HG03066 (cell line): Measurements from ENCODE around the gene TRIM72.
"Not testable (repeated sequence)": the region's sequence is repeated elsewhere in the genome, so short reads cannot be mapped to it uniquely, and the experiment has no call there.

Experiments used
- ATAC-seq: cut with Tn5 transposase; IDR thresholded peaks from one replicate; pipeline ENCODE4 v1.9.1; 2021; ENCODE audit warnings: low read depth; ENCODE audit not compliant: unreplicated experiment

TRIM72 gene

DNA sequence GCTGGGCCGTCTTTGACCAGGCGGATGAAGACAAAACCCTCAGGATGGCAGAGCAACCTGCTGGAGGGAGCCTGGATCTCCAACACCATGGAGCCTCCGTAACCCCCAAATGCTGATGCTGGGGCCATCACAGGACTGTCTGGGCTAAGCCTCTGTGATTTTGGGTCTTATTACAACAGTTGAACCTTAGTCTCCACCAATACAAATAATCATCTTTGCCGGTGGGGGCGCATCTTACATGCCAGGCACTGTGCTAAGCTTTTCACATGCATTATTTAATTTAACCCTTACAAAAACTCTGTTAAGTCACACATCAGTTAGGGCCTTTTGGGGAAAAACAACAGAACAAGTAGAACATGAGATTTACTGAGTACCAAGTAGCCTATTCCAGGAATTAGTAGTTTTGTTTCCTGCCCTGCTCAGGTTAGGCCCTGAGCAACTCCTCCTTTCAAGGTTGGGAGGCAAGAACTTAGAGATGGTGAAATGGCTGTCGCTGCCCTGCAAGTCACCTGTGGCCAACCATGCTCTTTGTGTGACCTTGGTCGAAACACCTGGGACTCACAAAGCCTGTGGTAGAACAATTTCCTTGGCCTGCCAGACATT is 37.0 kb downstream of the TRIM72 start:
- no peak for ATAC-seq

DNA sequence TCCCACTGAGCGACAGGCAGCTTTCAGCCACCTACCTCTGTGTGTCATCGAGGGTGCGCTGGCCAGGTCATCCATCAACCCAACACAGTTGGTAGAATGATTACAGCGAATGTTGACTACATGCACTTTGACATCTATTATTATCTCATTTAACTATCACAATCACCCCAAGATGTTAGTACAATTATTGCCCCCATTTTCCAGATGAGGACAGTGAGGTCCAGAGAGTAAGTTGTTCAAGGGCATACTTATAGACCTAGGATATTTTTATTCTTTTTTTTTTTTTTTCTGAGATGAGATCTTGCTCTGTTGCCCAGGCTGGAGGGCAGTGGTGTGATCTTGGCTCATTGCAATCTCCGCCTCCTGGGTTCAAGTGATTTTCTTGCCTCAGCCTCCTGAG is 37.5 kb downstream of the TRIM72 start:
- ATAC-seq = no peak

DNA sequence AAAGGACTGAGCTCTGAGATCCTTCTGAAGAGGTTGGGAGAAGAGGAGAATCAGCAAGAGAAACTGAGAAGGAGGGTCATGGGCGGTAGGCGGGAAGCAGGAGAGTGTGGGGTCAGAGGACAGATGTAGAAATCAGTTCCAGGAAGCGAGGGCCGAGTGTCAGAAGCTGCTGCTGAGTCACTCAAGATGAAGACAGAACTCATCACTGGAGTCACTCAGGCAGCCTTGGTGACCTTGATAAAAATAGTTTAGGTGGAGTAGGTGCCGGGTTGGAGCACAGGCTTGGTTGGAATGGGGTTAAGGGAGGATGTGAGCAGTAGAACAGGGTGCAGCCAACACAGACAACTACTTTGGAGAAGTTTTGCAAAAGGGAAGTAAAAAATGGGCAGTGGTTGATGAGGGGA is 39.7 kb downstream of the TRIM72 start:
- no peak for ATAC-seq

DNA sequence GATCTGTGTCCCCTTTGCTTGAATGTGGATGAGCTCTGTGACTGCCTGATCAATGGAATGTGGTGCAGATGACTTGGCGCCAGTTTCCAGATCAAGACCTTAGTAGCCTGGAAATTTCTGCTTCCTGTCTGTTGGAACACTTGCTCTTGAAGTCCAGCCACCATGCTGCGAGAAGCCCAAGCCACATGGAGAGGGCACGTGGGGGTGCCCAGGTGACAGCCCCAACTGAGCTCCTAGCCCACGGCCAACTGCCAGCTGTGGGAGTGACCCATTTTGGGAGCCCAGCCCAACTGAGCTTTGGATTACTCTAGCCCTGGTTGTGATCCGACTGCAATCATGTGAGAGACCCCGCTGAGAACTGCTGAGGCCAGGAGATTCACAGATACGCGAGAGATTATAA is 42.5 kb downstream of the TRIM72 start:
- ATAC-seq = no peak

DNA sequence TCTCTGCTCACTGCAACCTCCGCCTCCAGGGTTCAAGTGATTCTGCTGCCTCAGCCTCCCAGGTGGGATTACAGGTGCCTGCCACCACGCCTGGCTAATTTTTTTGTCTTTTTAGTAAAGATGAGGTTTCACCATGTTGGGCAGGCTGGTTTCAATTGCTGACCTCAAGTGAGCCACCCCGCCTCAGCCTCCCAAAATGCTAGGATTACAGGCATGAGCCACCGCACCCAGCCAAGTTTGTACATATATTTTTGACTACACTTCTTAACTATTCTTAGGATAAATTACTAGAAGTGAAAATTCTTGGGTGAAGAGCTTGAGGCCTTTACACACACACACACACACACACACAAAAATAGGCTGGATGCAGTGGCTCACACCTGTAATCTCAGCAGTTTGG is 44.4 kb downstream of the TRIM72 start:
- no peak for ATAC-seq

DNA sequence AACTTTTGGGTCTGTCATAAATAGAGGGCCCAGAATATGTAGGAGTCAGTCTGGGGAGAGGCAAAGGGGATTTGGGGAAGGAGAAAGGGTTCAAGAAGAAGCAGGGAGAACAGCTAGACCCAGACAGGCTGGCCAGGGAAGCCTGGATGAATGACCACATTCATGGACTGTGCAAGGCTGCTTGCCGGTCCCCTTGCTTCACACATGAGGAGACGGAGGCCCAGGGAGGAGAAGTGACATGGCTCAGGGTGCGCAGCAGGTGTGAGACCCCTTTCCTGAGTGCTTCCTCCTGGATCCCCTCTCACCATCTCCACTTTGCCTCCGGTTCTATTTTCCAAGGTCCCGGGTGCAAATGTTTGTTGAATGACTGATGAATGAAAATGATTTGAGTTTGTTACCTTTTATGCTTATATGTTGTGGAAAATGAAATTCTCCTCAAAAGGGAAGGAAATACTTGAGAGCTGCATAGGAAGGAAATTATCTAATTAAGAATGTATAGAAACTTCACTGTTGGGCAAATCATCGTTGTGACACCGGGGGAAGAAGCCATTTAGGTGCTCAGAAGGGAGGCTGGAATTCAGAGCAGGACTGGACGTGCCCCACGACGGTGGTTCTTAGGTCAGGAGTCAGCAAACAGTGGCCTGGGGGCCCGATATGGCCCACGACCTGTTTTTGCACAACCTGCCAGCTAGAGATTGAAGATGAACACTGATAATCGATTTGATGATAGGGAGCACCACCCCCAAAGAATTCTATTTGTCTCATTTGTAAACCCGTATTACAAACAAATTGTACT is 46.4 kb downstream of the TRIM72 start:
- ATAC-seq = no peak

DNA sequence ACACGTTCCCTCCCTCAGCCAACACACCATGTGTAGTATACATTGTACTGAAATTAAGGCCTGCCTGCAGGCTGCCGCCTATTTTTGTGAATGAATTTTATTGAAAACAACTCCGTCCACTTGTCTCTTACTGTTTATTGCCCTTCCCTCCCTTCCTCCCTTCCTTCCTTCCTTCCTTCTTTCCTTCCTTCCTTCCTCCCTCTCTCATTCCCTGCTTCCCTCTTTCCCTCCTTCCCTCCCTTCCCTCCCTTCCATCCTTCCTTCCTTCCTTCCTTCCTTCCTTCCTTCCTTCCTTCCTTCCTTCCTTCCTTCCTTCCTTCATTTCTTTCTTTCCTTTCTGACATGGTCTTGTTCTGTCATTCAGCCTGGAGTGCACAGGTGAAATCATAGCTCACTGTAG is 48.2 kb downstream of the TRIM72 start:
- no peak for ATAC-seq

DNA sequence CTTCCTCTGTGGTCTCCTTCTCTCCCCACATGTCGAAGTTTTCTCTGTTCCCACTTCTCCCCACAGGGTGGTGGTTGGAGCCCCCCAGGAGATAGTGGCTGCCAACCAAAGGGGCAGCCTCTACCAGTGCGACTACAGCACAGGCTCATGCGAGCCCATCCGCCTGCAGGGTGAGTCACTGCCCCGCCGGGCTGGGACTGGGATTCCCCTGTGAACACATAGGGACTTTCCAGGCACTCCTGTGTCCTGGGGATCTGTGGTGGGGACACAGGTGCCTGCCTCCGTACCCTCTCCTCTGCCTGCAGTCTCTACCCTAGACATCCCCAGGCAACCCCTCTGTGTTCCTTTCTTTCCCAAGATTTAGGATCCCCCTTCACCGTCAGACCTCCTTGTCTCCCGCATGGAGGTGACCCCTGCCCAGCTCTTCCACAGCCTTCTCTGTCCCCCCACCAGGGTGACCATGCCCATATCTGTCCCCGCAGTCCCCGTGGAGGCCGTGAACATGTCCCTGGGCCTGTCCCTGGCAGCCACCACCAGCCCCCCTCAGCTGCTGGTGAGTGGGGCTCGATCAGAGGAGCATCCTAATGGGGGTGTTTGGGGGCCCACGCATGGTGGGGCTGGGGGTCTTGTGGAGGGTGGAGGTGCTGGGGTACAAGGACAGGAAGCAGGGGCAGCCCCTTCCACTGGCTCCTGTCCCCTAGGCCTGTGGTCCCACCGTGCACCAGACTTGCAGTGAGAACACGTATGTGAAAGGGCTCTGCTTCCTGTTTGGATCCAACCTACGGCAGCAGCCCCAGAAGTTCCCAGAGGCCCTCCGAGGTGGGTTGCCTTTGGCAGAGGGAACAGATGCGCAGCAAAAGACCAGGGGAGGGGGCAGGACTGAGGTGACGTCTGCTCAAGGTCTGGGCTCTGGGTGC is 51.7 kb downstream of the TRIM72 start:
- ATAC-seq = peak; percentile 89

DNA sequence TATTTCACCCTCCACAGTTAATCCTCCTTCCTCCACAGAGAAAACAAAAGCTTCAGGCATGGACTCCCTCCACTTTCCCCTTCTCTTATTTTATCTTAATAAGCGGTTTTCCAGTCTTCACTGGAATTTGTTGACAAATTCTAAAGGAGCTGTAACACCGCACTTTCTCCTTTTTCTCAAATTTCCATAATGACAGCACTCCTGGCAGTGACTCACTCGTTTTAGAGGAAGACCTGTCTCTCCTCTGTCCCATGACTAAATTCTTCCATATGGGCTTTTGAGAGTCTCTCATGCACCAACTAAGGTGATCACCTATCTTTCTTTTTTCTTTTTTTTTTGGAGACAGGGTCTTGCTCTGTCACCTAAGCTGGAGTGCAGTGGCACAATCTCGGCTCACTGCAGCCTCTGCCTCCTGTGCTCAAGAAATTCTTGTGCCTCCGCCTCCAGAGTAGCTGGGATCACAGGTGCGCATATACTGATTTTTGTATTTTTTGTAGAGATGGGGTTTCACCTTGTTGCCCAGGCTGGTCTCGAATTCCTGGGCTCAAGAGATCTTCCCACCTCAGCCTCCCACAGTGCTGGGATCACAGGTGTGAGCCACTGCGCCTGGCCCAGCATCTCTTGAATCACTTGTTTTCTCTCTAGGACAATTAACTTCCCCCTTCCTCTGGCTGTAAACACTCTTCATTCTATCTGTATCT is 53.6 kb downstream of the TRIM72 start:
- ATAC-seq = no peak

DNA sequence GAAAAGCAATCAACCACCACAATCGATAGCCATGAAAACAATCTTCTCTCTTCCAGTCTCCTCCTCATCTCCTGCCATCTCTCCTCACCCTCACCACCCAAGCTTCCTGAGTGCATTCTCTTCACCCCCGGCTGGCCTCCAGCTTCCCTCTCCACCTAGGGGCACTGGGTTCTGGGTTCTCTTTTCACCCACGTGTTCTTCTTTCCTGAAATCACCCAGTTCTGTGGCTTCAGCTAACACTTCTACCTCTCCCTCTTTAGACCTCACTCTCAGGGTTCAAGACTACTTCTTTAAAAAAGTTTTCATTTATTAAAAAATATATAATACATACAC is 54.1 kb downstream of the TRIM72 start:
- ATAC-seq = no peak

DNA sequence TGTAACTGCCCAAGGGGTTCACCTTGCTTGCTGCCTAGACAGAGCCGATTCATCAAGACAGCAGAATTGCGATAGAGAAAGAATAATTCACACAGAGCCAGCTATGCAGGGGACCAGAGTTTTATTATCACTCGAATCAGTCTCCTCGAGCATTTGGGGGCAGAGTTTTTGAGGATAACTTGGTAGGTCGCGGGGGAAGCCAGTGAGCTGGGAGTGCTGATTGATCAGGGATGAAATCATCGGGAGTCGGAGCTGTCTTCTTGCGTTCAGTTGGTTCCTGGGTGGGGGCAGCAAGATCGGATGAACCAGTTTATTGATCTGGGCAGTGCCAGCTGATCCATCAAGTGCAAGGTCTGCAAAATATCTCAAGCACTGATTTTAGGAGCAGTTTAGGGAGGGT is 55.0 kb downstream of the TRIM72 start:
- ATAC-seq = no peak

DNA sequence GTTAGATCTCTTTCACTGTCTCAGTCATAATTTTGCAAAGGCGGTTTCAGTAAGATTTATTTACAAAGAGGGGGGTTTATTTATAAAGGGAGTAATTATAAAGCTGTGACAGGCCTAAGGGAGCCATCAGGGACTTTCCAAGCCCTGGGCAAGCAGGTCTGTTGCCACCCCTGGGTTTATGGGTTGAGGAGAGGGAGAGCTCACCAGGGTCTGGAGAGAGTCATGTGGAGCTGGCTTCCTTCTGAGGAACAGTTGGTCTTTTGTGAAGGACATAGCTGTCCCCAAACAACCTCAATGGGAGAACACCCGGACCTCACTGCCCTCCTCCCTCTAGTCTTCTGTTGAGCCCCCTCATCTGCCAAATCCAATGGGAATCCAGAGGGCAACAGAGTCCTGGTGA is 55.6 kb downstream of the TRIM72 start:
- ATAC-seq = no peak

DNA sequence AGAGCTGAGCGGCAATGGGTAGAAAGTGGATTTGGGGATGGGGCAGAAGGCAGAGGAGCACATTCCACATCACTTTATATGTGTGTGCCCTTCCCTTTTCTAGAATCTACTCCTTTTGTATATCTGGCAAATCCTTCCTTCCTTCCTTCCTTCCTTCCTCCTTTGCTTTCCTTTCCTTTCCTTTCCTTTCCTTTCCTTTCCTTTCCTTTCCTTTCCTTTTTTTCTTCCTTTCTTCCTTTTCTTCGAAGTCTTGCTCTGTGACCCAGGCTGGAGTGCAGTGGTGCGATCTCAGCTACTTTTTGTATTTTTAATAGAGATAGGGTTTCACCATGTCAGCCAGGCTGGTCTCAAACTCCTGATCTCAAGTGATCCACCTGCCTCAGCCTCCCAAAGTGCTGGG is 56.1 kb downstream of the TRIM72 start:
- not testable (repeated sequence) for ATAC-seq

DNA sequence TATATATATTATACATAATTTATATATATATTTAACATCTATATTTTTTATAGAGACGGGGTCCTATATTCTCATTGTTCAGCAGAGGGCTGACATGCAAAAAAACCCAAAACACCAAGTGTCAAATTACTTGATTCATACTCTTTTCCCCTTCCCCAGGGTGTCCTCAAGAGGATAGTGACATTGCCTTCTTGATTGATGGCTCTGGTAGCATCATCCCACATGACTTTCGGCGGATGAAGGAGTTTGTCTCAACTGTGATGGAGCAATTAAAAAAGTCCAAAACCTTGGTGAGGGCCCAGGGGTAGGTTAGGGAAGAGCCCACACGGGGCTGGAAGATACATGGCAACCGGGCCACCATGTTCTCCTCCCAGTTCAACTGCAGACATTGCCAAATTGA is 56.9 kb downstream of the TRIM72 start:
- no peak for ATAC-seq

DNA sequence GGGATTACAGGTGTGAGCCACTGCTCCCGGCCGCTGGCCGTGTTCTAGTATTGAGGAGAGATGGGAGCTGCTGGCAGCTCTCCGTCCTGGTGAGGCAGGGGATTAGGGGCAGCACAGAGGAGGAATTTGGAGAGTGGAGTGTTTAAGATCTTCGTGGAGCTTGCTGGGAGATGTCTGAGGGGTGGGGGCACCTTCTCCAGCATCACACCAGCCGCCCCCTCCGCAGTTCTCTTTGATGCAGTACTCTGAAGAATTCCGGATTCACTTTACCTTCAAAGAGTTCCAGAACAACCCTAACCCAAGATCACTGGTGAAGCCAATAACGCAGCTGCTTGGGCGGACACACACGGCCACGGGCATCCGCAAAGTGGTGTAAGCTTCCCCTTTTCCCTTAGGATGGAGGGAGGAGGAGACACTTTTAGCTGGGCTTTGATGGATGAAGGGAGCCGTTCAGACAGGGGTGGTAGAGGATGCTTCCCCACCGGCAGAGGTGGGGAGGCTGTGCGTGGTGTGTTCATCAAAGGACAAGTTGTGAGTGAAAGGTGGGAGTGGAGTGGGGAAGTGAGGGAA is 57.8 kb downstream of the TRIM72 start:
- no peak for ATAC-seq

DNA sequence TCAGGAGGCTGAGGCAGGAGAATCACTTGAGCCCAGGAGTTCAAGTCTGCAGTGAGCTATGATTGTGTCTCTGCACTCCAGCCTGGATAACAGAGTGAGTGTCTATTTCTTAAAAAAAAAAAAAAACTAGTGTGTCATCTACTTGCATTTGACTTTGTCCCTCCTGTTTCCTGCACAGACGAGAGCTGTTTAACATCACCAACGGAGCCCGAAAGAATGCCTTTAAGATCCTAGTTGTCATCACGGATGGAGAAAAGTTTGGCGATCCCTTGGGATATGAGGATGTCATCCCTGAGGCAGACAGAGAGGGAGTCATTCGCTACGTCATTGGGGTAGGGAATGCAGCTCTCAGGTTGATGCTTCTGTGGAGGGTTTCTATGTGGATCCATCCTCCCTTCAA is 59.3 kb downstream of the TRIM72 start:
- no peak for ATAC-seq

DNA sequence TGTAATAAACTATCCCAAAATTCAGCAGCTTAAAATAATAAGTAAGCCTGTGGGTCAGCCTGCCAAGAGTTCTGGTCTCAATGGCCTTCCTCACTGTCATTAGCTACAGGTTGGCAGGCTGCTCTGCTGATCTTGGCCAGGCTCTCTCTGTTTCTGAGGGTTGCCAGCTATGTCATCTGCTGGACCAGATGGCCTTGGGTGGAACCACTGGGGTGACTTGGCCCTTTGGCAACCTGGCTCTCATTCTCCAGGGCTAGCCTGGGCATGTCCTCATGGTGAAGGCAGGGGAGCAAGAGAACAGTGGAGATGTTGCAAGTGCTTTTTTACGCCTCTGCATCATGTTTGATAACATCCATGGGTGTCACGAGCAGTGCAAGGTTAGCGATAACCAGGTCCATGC is 59.8 kb downstream of the TRIM72 start:
- ATAC-seq = no peak

DNA sequence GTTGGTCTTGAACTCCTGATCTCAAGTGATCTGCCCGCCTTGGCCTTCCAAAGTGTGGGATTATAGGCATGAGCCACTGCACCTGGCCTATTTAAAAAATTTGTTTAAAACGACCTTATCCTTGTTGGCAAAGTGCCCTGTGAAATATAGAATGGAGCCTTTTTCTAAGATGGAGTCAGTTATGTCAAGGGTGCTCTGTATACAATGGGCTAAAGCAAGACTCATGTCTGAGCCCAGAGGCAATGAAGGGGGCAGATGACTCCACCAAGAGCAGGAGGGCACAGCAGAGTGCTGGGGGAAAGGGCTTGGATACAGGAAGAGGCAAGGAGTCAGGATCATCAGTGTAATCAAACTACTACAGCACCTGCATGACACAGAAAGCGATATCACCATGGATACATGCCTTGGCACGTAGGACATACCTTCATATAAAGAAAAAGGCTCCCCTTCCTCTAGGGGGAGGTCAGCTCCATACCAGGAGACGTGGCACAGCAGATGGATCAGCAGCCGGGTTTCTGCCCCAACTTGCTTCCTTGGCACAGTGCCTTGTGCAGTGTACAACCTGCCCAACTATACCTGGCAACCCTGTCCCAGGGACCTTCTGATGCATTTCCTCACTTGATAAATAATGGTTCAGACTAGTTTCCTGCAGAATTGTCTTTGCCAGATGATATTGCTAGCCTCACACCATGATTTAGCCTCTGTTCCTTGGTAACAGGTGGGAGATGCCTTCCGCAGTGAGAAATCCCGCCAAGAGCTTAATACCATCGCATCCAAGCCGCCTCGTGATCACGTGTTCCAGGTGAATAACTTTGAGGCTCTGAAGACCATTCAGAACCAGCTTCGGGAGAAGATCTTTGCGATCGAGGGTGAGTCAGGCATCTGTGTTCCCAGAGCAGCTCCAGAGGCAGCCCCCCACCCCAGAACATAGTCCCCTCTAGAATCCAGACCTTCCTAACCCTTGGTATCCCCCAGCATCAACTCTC is 61.2 kb downstream of the TRIM72 start:
- ATAC-seq = no peak

DNA sequence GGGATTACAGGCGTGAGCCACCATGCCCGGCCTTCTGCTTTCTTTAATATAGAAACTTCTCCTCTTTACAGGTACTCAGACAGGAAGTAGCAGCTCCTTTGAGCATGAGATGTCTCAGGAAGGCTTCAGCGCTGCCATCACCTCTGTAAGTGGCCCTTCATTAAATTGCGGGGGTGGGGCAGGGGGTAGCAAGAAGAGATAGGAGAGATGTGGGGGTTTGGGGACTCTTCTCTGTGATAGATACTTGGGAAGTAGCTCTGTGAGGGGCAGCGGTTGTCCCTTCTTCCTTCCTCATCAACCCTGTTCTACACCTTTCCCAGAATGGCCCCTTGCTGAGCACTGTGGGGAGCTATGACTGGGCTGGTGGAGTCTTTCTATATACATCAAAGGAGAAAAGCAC is 62.7 kb downstream of the TRIM72 start:
- ATAC-seq = no peak
